Measurements from ENCODE around the gene UBE2J1.

UBE2J1 gene

GRCh38 chr6:89347825-89348224 lies 4.7 kb downstream of the UBE2J1 start:
- no peak for TF ChIP-seq CTCF (IDR thresholded peaks at IDR 0.05; ENCODE audit: low read depth, low read length, poor library complexity, severe bottlenecking)
- no peak for TF ChIP-seq EZH2phosphoT487 (IDR thresholded peaks at IDR 0.05; ENCODE audit: borderline replicate concordance, low read length)
- Histone ChIP-seq H3K27me3 (ENCODE audit: control insufficient read depth, low read length) (no peaks in the 10 kb centered on the region), H3K4me2 (ENCODE audit: low read length) (peak overlapping the region; percentile 88), H3K27ac (ENCODE audit: low read depth, low read length) (peak overlapping the region; percentile 99; the same call in 1 of the 2 replicates), H4K20me1 (ENCODE audit: control insufficient read depth, insufficient read depth, low read depth, low read length) (peaks cover 47% of the 10 kb centered on the region), H3K9me2 (replicated peaks; ENCODE audit: control insufficient read depth, low read length) (no peaks in the 10 kb centered on the region), H3K36me3 (ENCODE audit: control insufficient read depth, low read length) (peaks cover 85% of the 10 kb centered on the region), H3K79me2 (ENCODE audit: control insufficient read depth, low read length) (peaks cover 100% of the 10 kb centered on the region), H3K9me3 (ENCODE audit: control insufficient read depth, insufficient read depth, low read length) (no peaks in the 10 kb centered on the region), H3K4me1 (ENCODE audit: control insufficient read depth, low read length) (peaks cover 67% of the 10 kb centered on the region), H3K4me3 (ENCODE audit: low read length) (peak overlapping the region; percentile 81), H3F3A (ENCODE audit: control insufficient read depth, insufficient read depth) (peaks cover 18% of the 10 kb centered on the region)

- Histone ChIP-seq H3K4me1 (ENCODE audit: control insufficient read depth, low read length) (peaks cover 67% of the 10 kb centered on the region), H3K4me3 (ENCODE audit: low read length) (no peak overlapping the region), H4K20me1 (ENCODE audit: control insufficient read depth, insufficient read depth, low read depth, low read length) (peaks cover 47% of the 10 kb centered on the region)
Measured at GRCh38 chr6:89346433-89346832, 6.1 kb downstream of the UBE2J1 start.

GRCh38 chr6:89339565-89339964 lies 13.0 kb downstream of the UBE2J1 start:
- Histone ChIP-seq H3K36me3 (ENCODE audit: control insufficient read depth, low read length) (peaks cover 87% of the 10 kb centered on the region), H3K4me2 (ENCODE audit: low read length) (no peak overlapping the region), H3F3A (ENCODE audit: control insufficient read depth, insufficient read depth) (peaks cover 24% of the 10 kb centered on the region), H3K9me3 (ENCODE audit: control insufficient read depth, insufficient read depth, low read length) (no peaks in the 10 kb centered on the region), H3K27ac (ENCODE audit: low read depth, low read length) (no peak overlapping the region), H4K20me1 (ENCODE audit: control insufficient read depth, insufficient read depth, low read depth, low read length) (peaks cover 7% of the 10 kb centered on the region; the same call in 1 of the 2 replicates), H3K4me1 (ENCODE audit: control insufficient read depth, low read length) (peaks cover 14% of the 10 kb centered on the region), H3K9me2 (replicated peaks; ENCODE audit: control insufficient read depth, low read length) (no peaks in the 10 kb centered on the region), H3K4me3 (ENCODE audit: low read length) (no peak overlapping the region), H3K27me3 (ENCODE audit: control insufficient read depth, low read length) (no peaks in the 10 kb centered on the region), H3K79me2 (ENCODE audit: control insufficient read depth, low read length) (peaks cover 73% of the 10 kb centered on the region)
- TF ChIP-seq CTCF (IDR thresholded peaks at IDR 0.05; ENCODE audit: low read depth, low read length, poor library complexity, severe bottlenecking) (no peak), EZH2phosphoT487 (IDR thresholded peaks at IDR 0.05; ENCODE audit: borderline replicate concordance, low read length) (no peak)

More at GRCh38 chr6:89346433-89346832, 6.1 kb downstream of the UBE2J1 start:
- Histone ChIP-seq H3K4me2 (ENCODE audit: low read length) (peak overlapping the region; percentile 17; the same call in 1 of the 2 replicates), H3F3A (ENCODE audit: control insufficient read depth, insufficient read depth) (peaks cover 19% of the 10 kb centered on the region), H3K9me2 (replicated peaks; ENCODE audit: control insufficient read depth, low read length) (no peaks in the 10 kb centered on the region), H3K27me3 (ENCODE audit: control insufficient read depth, low read length) (no peaks in the 10 kb centered on the region), H3K9me3 (ENCODE audit: control insufficient read depth, insufficient read depth, low read length) (no peaks in the 10 kb centered on the region), H3K36me3 (ENCODE audit: control insufficient read depth, low read length) (peaks cover 85% of the 10 kb centered on the region), H3K79me2 (ENCODE audit: control insufficient read depth, low read length) (peaks cover 100% of the 10 kb centered on the region), H3K27ac (ENCODE audit: low read depth, low read length) (no peak overlapping the region; the same call in 1 of the 2 replicates)
- TF ChIP-seq EZH2phosphoT487 (IDR thresholded peaks at IDR 0.05; ENCODE audit: borderline replicate concordance, low read length) (no peak), CTCF (IDR thresholded peaks at IDR 0.05; ENCODE audit: low read depth, low read length, poor library complexity, severe bottlenecking) (no peak)

Measured in DOHH2 (cell line).